ENCODE measurements around the gene PRKCE.

DNA sequence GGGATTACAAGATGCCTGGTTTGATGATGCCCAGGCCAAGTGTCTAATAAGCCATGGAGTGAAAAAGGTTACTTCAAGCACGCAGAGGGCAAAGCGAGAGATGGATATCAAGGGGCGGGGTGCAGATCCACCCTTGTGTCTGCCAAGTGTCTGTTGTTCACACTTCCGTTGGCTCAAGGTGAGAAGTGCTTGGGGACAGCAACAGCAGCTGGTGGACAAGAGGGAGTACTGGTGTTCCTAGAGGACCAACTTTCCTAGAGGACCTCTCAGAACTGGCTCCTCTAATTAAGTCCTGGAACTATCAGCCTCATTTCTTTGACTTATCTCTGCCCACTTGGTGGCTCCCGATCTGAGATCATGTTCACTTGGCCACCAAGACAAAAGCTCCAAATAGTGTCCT, 299.1 kb downstream of the PRKCE start:
- TF ChIP-seq, protein P1, sequence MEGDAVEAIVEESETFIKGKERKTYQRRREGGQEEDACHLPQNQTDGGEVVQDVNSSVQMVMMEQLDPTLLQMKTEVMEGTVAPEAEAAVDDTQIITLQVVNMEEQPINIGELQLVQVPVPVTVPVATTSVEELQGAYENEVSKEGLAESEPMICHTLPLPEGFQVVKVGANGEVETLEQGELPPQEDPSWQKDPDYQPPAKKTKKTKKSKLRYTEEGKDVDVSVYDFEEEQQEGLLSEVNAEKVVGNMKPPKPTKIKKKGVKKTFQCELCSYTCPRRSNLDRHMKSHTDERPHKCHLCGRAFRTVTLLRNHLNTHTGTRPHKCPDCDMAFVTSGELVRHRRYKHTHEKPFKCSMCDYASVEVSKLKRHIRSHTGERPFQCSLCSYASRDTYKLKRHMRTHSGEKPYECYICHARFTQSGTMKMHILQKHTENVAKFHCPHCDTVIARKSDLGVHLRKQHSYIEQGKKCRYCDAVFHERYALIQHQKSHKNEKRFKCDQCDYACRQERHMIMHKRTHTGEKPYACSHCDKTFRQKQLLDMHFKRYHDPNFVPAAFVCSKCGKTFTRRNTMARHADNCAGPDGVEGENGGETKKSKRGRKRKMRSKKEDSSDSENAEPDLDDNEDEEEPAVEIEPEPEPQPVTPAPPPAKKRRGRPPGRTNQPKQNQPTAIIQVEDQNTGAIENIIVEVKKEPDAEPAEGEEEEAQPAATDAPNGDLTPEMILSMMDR (conservative IDR thresholded peaks at IDR 0.05 in 1 of 2, IDR thresholded peaks at IDR 0.05 in 1 of 2; ENCODE audit: low read depth in 1 of 2, low read length in 2 of 2): no peak
- no peak for TF ChIP-seq EZH2 (IDR thresholded peaks at IDR 0.05; ENCODE audit: low read length, missing control alignments)

Data from fibroblast of lung (primary cell).